HepG2 (cell line): ENCODE results near the gene KLF16. TPM values are rescaled to one million over a fixed set of nuclear protein-coding genes. Genes with fewer than 3 reads are reported as not detected.

Experiments
- ARNT2 ChIP-seq: sonication (generic); formaldehyde crosslinking; IDR thresholded peaks from 2 replicates; pipeline ENCODE4 v1.8.0; 2022; ENCODE audit warnings: mild to moderate bottlenecking, low read depth, missing genetic modification reagents, moderate library complexity
- BCLAF1 ChIP-seq: fragments of 450-650 bp; IDR thresholded peaks from 2 replicates; pipeline ENCODE4 v1.6.1; 2017; ENCODE audit warnings: mild to moderate bottlenecking
- E2F5 ChIP-seq: sonication (generic); formaldehyde crosslinking; conservative IDR thresholded peaks from 2 replicates; pipeline ENCODE4 v1.4.0; 2020; ENCODE audit warnings: missing genetic modification reagents
- HCFC1 ChIP-seq: fragments of 150-350 bp; IDR thresholded peaks from 2 replicates; pipeline ENCODE4 v1.6.1; 2014; ENCODE audit warnings: low read depth, low read length
- HNRNPH1 ChIP-seq: fragments of 200-400 bp; formaldehyde crosslinking; optimal IDR thresholded peaks from 2 replicates; pipeline ENCODE3; 2017; ENCODE audit warnings: mild to moderate bottlenecking, low read depth, low read length
- MIER2 ChIP-seq: IDR thresholded peaks from 2 replicates; pipeline ENCODE4 v1.6.1; 2016; ENCODE audit warnings: missing biosample characterization, missing genetic modification reagents
- MTF2 ChIP-seq: sonication (generic); formaldehyde crosslinking; IDR thresholded peaks from 2 replicates; pipeline ENCODE4 v1.5.0; 2020; ENCODE audit warnings: missing genetic modification reagents, borderline replicate concordance
- RCOR2 ChIP-seq: IDR thresholded peaks from 2 replicates; pipeline ENCODE4 v1.6.1; 2016; ENCODE audit warnings: missing biosample characterization, missing genetic modification reagents
- SMAD9 ChIP-seq: sonication (generic); formaldehyde crosslinking; IDR thresholded peaks from 2 replicates; pipeline ENCODE4 v1.5.1; 2020; ENCODE audit warnings: mild to moderate bottlenecking, missing genetic modification reagents
- ZFAT ChIP-seq: sonication (generic); formaldehyde crosslinking; conservative IDR thresholded peaks from 2 replicates; pipeline ENCODE4 v1.8.1; 2023; ENCODE audit warnings: missing genetic modification reagents, inconsistent platforms
- ZNF205 ChIP-seq: IDR thresholded peaks from 2 replicates; pipeline ENCODE4 v1.6.1; 2018; ENCODE audit warnings: missing biosample characterization, missing genetic modification reagents
- ZNF253 ChIP-seq: sonication (generic); formaldehyde crosslinking; IDR thresholded peaks from 2 replicates; pipeline ENCODE4 v1.8.0; 2022; ENCODE audit warnings: mild to moderate bottlenecking, missing genetic modification reagents, borderline replicate concordance
- ZNF44 ChIP-seq: sonication (generic); formaldehyde crosslinking; IDR thresholded peaks from 2 replicates; pipeline ENCODE4 v1.5.1; 2020; ENCODE audit warnings: mild to moderate bottlenecking, missing genetic modification reagents
- ZNF616 ChIP-seq: sonication (generic); formaldehyde crosslinking; IDR thresholded peaks from 2 replicates; pipeline ENCODE4 v1.5.0; 2020; ENCODE audit warnings: low read depth, mild to moderate bottlenecking, missing genetic modification reagents
- ZNF761 ChIP-seq: sonication (generic); formaldehyde crosslinking; conservative IDR thresholded peaks from 2 replicates; pipeline ENCODE4 v1.4.0; 2020; ENCODE audit warnings: mild to moderate bottlenecking, missing genetic modification reagents
- ZNF777 ChIP-seq: sonication (generic); formaldehyde crosslinking; IDR thresholded peaks from 2 replicates; pipeline ENCODE4 v1.4.0; 2020; ENCODE audit warnings: missing genetic modification reagents
- ZNF790 ChIP-seq: sonication (generic); formaldehyde crosslinking; IDR thresholded peaks from 2 replicates; pipeline ENCODE4 v1.8.0; 2022; ENCODE audit warnings: missing genetic modification reagents, mild to moderate bottlenecking, borderline replicate concordance
- ZNF83 ChIP-seq: sonication (generic); formaldehyde crosslinking; IDR thresholded peaks from 2 replicates; pipeline ENCODE4 v1.4.0; 2020; ENCODE audit warnings: missing genetic modification reagents, mild to moderate bottlenecking, borderline replicate concordance
- ZSCAN20 ChIP-seq: sonication (generic); formaldehyde crosslinking; IDR thresholded peaks from 2 replicates; pipeline ENCODE4 v1.4.0; 2020; ENCODE audit warnings: missing genetic modification reagents, mild to moderate bottlenecking, borderline replicate concordance
- polyA plus RNA-seq, 8 experiments: library from polyadenylated mRNA; depleted of rRNA in 3 of 8; stranded (reverse) in 7 of 8; unstranded in 1 of 8; fragments of >200 nt; fragmentation: Illumina TruSeq in 4 of 8; extraction: Trizol in 4 of 8; gene quantifications; 2 replicates each; pipeline versions ENCODE4 v1.2.1 to v1.2.3, GENCODE V29; 2011 to 2016; ENCODE audit warnings: low read depth in 4 of 8, missing spikeins in 1 of 8, mixed read lengths in 1 of 8; ENCODE audit not compliant: insufficient read depth in 1 of 8
- total RNA-seq, 5 experiments: library from RNA; depleted of rRNA; stranded (reverse); fragments of >200 nt; fragmentation: Illumina TruSeq; extraction: Trizol; gene quantifications; 2 replicates each; pipeline ENCODE4 v1.2.3, GENCODE V29; 2016; ENCODE audit warnings: low read depth in 1 of 5
- TF ChIP-seq, protein P1 (sequence below): IDR thresholded peaks from 2 replicates; pipeline ENCODE4 v1.6.1; 2012; ENCODE audit warnings: low read depth, low read length, improper control_type of control experiment
- TF ChIP-seq, protein P2 (sequence below): sonication (generic); formaldehyde crosslinking; IDR thresholded peaks from 2 replicates; pipeline ENCODE4 v1.8.1; 2022; ENCODE audit warnings: mild to moderate bottlenecking, missing genetic modification reagents
- TF ChIP-seq, protein P3 (sequence below): IDR thresholded peaks from 2 replicates; pipeline ENCODE4 v1.6.1; 2018; ENCODE audit warnings: missing genetic modification reagents

KLF16 gene
- total and polyA plus RNA-seq, 2 of the 13 experiments (the other 11 are each of a cell fraction or from before 2014, with no cell fraction given): 3.5 to 6.7 TPM

DNA sequence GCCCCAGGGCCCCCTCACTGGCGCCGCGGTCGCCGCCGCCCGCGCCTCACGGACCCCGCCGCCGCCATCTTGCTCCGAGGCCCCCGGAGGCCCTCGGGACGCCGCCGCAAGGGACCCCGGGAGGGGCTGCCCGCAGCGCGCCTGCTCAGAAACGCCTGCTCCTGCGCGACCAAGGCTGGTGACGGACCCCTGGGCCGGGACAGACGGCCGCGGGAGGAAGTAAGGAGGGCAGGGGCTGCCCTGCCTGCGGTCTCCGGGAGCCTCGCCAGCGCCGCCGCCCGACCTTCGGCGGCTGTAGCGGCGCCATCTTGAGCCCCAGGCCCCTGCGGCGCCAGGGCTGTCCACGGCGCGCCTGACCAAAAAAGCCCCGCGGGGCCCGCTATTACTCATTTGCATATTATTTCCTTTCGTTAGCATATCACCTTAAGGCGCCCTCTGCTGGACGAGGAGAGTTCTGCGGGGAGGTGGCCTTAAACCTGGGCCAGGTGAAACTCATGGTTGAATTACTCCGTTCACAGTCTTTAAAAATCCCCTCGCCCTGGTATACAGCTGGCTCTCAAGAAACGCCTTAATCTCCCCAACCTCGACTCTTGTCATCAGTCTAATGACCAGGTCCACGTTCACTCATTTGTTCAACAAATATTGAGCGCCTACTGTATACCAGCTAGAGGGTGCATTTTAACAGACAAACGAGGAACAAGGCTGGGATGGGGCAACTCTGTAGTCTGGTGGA is 14.8 kb downstream of the KLF16 start, which contains the start of gene REXO1 (continued):
- 0 out of 2 replicates have a peak, but pooled peaks have one; percentile 31 for TF ChIP-seq MTF2
- TF ChIP-seq ZSCAN20 (CRISPR knock-in tag): no peak
- TF ChIP-seq, protein P1, sequence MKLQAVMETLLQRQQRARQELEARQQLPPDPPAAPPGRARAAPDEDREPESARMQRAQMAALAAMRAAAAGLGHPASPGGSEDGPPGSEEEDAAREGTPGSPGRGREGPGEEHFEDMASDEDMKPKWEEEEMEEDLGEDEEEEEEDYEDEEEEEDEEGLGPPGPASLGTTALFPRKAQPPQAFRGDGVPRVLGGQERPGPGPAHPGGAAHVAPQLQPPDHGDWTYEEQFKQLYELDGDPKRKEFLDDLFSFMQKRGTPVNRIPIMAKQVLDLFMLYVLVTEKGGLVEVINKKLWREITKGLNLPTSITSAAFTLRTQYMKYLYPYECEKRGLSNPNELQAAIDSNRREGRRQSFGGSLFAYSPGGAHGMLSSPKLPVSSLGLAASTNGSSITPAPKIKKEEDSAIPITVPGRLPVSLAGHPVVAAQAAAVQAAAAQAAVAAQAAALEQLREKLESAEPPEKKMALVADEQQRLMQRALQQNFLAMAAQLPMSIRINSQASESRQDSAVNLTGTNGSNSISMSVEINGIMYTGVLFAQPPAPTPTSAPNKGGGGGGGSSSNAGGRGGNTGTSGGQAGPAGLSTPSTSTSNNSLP: peak; percentile 99
- TF ChIP-seq ZNF777 (CRISPR knock-in tag): no peak
- TF ChIP-seq ARNT2 (CRISPR knock-in tag): peak; percentile 46; the same call in 1 of the 2 replicates
- TF ChIP-seq BCLAF1: no peak
- TF ChIP-seq MIER2: no peak
- TF ChIP-seq ZNF205 (CRISPR knock-in tag): no peak
- peak; percentile 59 for TF ChIP-seq HCFC1
- TF ChIP-seq, protein P2, sequence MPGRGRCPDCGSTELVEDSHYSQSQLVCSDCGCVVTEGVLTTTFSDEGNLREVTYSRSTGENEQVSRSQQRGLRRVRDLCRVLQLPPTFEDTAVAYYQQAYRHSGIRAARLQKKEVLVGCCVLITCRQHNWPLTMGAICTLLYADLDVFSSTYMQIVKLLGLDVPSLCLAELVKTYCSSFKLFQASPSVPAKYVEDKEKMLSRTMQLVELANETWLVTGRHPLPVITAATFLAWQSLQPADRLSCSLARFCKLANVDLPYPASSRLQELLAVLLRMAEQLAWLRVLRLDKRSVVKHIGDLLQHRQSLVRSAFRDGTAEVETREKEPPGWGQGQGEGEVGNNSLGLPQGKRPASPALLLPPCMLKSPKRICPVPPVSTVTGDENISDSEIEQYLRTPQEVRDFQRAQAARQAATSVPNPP: no peak
- TF ChIP-seq, protein P3, sequence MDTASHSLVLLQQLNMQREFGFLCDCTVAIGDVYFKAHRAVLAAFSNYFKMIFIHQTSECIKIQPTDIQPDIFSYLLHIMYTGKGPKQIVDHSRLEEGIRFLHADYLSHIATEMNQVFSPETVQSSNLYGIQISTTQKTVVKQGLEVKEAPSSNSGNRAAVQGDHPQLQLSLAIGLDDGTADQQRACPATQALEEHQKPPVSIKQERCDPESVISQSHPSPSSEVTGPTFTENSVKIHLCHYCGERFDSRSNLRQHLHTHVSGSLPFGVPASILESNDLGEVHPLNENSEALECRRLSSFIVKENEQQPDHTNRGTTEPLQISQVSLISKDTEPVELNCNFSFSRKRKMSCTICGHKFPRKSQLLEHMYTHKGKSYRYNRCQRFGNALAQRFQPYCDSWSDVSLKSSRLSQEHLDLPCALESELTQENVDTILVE (CRISPR knock-in tag): no peak; the same call in 1 of the 2 replicates
- no peak for TF ChIP-seq E2F5 (CRISPR knock-in tag)
- peak; percentile 8; the same call in 1 of the 2 replicates for TF ChIP-seq ZNF83 (CRISPR knock-in tag)
- TF ChIP-seq ZNF616: no peak
- TF ChIP-seq ZNF253 (CRISPR knock-in tag): no peak
- TF ChIP-seq ZNF790 (CRISPR knock-in tag): peak; percentile 78; the same call in 1 of the 2 replicates
- TF ChIP-seq ZNF761 (CRISPR knock-in tag): no peak
- no peak for TF ChIP-seq ZFAT
- TF ChIP-seq HNRNPH1: no peak
- no peak for TF ChIP-seq RCOR2 (CRISPR knock-in tag)
- TF ChIP-seq ZNF44 (CRISPR knock-in tag): peak; percentile 33; the same call in 1 of the 2 replicates
- TF ChIP-seq SMAD9 (CRISPR knock-in tag): no peak
